PC-9 (cell line): ENCODE results near the gene SYNE1. TPM values are rescaled to one million over a fixed set of nuclear protein-coding genes. Genes with fewer than 3 reads are reported as not detected.

ENCODE experiments used
- BruUV-seq: library from RNA; stranded (reverse); fragments of 400-500 nt; replicated peaks from 2 replicates; lab custom pipeline; 2021; lab: Mats Ljungman, UMichigan
- CTCF ChIA-PET: fragments of 300-600 bp; sonication (Branson Sonifier 250); formaldehyde crosslinking; loops from one replicate; lab custom pipeline; 2022; ENCODE audit warnings: antibody characterized with exemption; lab: Charles Lee
- POLR2A ChIA-PET: fragments of 300-600 bp; sonication (Branson Sonifier 250); formaldehyde crosslinking; loops from one replicate; lab custom pipeline; 2022; ENCODE audit warnings: antibody characterized with exemption; ENCODE audit not compliant: unreplicated experiment; lab: Charles Lee
- DNase-seq, 2 experiments: peaks; one replicate each; pipeline versions ENCODE4 v3.0.0 to v3.0.0-alpha.2; 2015 to 2022; ENCODE audit warnings: mixed read lengths in 1 of 2
- H2AFZ ChIP-seq: fragments of 200-600 bp; sonication (generic); 2 replicates; pipeline ENCODE4 v1.8.1; 2017; ENCODE audit warnings: antibody characterized with exemption
- H3F3A ChIP-seq: fragments of 200-600 bp; sonication (generic); 2 replicates; pipeline ENCODE4 v1.8.1; 2017; ENCODE audit warnings: antibody characterized with exemption, mild to moderate bottlenecking, low read depth; ENCODE audit not compliant: insufficient read depth
- H3K27ac ChIP-seq: fragments of 200-600 bp; sonication (generic); 2 replicates; pipeline ENCODE4 v1.6.1; 2016; ENCODE audit warnings: mixed run types
- H3K27me3 ChIP-seq: fragments of 200-600 bp; sonication (generic); 2 replicates; pipeline ENCODE4 v1.6.1; 2016; ENCODE audit warnings: low read depth, mixed run types; ENCODE audit not compliant: insufficient read depth
- H3K36me3 ChIP-seq: fragments of 200-600 bp; sonication (generic); 2 replicates; pipeline ENCODE4 v1.6.1; 2016; ENCODE audit warnings: low read depth, mixed run types
- H3K4me1 ChIP-seq: fragments of 200-600 bp; sonication (generic); replicated peaks from 2 replicates; pipeline ENCODE4 v1.6.1; 2016; ENCODE audit warnings: mixed run types; ENCODE audit not compliant: insufficient read depth
- H3K4me2 ChIP-seq: fragments of 200-600 bp; sonication (generic); 2 replicates; pipeline ENCODE4 v1.6.1; 2017; ENCODE audit warnings: mixed run types
- H3K4me3 ChIP-seq: fragments of 200-600 bp; sonication (generic); 2 replicates; pipeline ENCODE4 v1.6.1; 2016; ENCODE audit warnings: mixed run types
- H3K79me2 ChIP-seq: fragments of 200-600 bp; sonication (generic); 2 replicates; pipeline ENCODE4 v1.6.1; 2017; ENCODE audit warnings: low read depth, mixed run types
- H3K9me2 ChIP-seq: fragments of 200-600 bp; sonication (generic); 2 replicates; pipeline ENCODE4 v1.8.1; 2017; ENCODE audit warnings: mild to moderate bottlenecking; ENCODE audit not compliant: insufficient read depth
- H3K9me3 ChIP-seq: fragments of 200-600 bp; sonication (generic); 2 replicates; pipeline ENCODE4 v1.8.1; 2016; ENCODE audit warnings: low read depth; ENCODE audit not compliant: insufficient read depth
- H4K20me1 ChIP-seq: fragments of 200-600 bp; sonication (generic); 2 replicates; pipeline ENCODE4 v1.8.1; 2017; ENCODE audit not compliant: insufficient read depth
- EZH2 ChIP-seq: fragments of 200-600 bp; sonication (generic); IDR thresholded peaks from 2 replicates; pipeline ENCODE4 v1.8.0; 2017; ENCODE audit warnings: antibody characterized with exemption, low read depth
- intact Hi-C: fragments of 100-400 bp; cut with micrococcal nuclease; formaldehyde crosslinking; loops from one replicate; pipeline ENCODE4 v1.10.0; 2022; ENCODE audit not compliant: unreplicated experiment
- total RNA-seq: library from RNA; stranded (reverse); gene quantifications from 2 replicates; pipeline ENCODE4 v1.2.3, GENCODE V29; 2021
- TF ChIP-seq, protein P1 (sequence below): fragments of 200-600 bp; sonication (generic); conservative IDR thresholded peaks from 2 replicates; pipeline ENCODE4 v1.6.1; 2017; ENCODE audit warnings: mixed run types, antibody characterized with exemption, mild to moderate bottlenecking, moderate library complexity

The SYNE1 gene
- total RNA-seq, 1 experiment from 2014 or later: 13.4 TPM

DNA sequence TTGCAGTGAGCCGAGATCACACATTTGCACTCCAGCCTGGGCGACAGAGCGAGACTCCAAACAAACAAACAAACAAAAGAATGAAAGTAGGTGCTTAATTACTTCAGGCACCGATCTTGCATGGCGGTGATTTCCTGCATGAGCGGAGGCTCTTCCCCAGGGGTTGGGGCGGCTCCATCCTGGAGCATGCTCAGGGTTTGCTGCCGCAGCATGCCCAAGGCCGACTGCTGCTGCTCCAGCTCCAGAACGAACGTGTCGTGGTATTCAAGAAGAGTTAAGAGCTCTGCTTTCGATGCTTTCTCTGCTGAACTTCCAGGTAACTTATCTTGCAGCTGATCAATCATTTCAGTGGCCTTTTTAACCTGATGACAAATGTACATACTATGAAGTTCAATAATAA lies 313.8 kb downstream of the SYNE1 start:
- intact Hi-C loops: no loop called here
- no peaks in the 10 kb centered on the region for H3K4me1 ChIP-seq
- H3K79me2 ChIP-seq: no peaks in the 10 kb centered on the region
- no peaks in the 10 kb centered on the region for H3F3A ChIP-seq
- H3K4me3 ChIP-seq: no peak overlapping the region
- BruUV-seq: no TSS peak
- H3K27ac ChIP-seq: no peak overlapping the region
- ChIA-PET CTCF (no interaction called here), POLR2A (no interaction called here)
- H2AFZ ChIP-seq: no peak overlapping the region
- no peaks in the 10 kb centered on the region; the same call in 1 of the 2 replicates for H3K9me3 ChIP-seq
- no peaks in the 10 kb centered on the region for H3K36me3 ChIP-seq
- no peaks in the 10 kb centered on the region for H4K20me1 ChIP-seq
- no peak for TF ChIP-seq EZH2
- TF ChIP-seq, protein P1, sequence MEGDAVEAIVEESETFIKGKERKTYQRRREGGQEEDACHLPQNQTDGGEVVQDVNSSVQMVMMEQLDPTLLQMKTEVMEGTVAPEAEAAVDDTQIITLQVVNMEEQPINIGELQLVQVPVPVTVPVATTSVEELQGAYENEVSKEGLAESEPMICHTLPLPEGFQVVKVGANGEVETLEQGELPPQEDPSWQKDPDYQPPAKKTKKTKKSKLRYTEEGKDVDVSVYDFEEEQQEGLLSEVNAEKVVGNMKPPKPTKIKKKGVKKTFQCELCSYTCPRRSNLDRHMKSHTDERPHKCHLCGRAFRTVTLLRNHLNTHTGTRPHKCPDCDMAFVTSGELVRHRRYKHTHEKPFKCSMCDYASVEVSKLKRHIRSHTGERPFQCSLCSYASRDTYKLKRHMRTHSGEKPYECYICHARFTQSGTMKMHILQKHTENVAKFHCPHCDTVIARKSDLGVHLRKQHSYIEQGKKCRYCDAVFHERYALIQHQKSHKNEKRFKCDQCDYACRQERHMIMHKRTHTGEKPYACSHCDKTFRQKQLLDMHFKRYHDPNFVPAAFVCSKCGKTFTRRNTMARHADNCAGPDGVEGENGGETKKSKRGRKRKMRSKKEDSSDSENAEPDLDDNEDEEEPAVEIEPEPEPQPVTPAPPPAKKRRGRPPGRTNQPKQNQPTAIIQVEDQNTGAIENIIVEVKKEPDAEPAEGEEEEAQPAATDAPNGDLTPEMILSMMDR: no peak
- H3K4me2 ChIP-seq: no peak overlapping the region
- no peaks in the 10 kb centered on the region for H3K9me2 ChIP-seq
- H3K27me3 ChIP-seq: no peaks in the 10 kb centered on the region
- DNase-seq: no peak

DNA sequence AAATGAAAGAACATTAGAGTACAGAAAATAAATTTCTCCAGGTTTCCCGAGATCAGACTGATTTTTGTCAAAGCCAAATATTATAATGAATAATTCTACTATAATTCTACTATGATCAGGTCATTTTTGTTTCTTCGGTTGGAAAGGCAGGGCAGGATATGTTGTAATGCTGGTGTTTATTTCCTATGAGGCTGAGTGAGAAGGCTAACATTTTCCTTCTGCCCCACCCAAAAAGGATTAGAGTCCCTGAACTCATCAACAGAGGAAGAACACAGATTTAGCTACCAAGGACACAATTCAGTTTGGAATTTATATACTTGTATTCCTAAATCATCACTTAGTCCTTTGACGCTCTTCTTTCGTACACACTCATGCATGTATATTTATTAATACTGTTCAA lies 318.9 kb downstream of the SYNE1 start:
- DNase-seq: no peak
- H3K27me3 ChIP-seq: no peaks in the 10 kb centered on the region
- POLR2A ChIA-PET: no interaction called here
- no peaks in the 10 kb centered on the region for H3K36me3 ChIP-seq
- no peaks in the 10 kb centered on the region for H3K9me2 ChIP-seq
- no peak overlapping the region for H3K27ac ChIP-seq
- no peak for TF ChIP-seq EZH2
- TF ChIP-seq, protein P1: no peak
- intact Hi-C loops: no loop called here
- H4K20me1 ChIP-seq: no peaks in the 10 kb centered on the region
- H3F3A ChIP-seq: no peaks in the 10 kb centered on the region
- no peaks in the 10 kb centered on the region for H3K4me1 ChIP-seq
- BruUV-seq: no TSS peak
- no peaks in the 10 kb centered on the region for H3K9me3 ChIP-seq
- H3K4me2 ChIP-seq: no peak overlapping the region
- no peak overlapping the region for H3K4me3 ChIP-seq
- no peaks in the 10 kb centered on the region for H3K79me2 ChIP-seq
- no peak overlapping the region for H2AFZ ChIP-seq
- CTCF ChIA-PET: no interaction called here

DNA sequence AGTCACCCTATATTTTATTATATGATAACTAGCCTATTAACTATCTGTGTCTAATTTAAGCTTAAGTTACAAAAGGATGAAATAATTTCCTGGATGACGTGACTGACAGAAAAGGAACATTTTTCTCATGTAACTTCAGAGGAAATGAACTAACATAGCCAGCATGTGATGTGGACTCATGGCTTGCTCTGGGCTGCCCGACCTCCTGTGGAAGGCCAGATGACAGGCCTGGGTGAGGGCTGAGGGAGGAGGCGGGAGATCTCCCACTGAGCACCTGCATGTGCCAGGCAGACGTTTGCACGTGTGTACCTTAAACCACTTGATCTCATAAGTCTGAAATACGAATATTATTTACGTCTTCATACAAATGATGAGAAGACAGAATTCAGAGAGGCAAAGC lies 321.1 kb downstream of the SYNE1 start:
- H3K36me3 ChIP-seq: no peaks in the 10 kb centered on the region
- H3K4me1 ChIP-seq: no peaks in the 10 kb centered on the region
- no peak overlapping the region for H2AFZ ChIP-seq
- no peak overlapping the region for H3K27ac ChIP-seq
- no TSS peak for BruUV-seq
- H3K9me3 ChIP-seq: no peaks in the 10 kb centered on the region
- H3K79me2 ChIP-seq: no peaks in the 10 kb centered on the region
- H4K20me1 ChIP-seq: no peaks in the 10 kb centered on the region
- no peak for DNase-seq
- no peaks in the 10 kb centered on the region for H3K9me2 ChIP-seq
- no peaks in the 10 kb centered on the region for H3K27me3 ChIP-seq
- no peak overlapping the region for H3K4me2 ChIP-seq
- POLR2A ChIA-PET: no interaction called here
- intact Hi-C loops: no loop called here
- TF ChIP-seq, protein P1: no peak
- TF ChIP-seq EZH2: no peak
- CTCF ChIA-PET: no interaction called here
- H3K4me3 ChIP-seq: no peak overlapping the region
- H3F3A ChIP-seq: no peaks in the 10 kb centered on the region
